Measurements from ENCODE around the gene TFF1. TPM values are rescaled to one million over a fixed set of nuclear protein-coding genes. Genes with fewer than 3 reads are reported as not detected.

Gene TFF1
- total RNA-seq, 1 donor from 2014 or later: not detected

- no peak overlapping the region for H3K27ac Mint-ChIP-seq (ENCODE audit: unreplicated experiment)
- H3K9me3 Mint-ChIP-seq (ENCODE audit: unreplicated experiment): no peaks in the 10 kb centered on the region
- H3K36me3 Mint-ChIP-seq (ENCODE audit: low read depth, unreplicated experiment): no peaks in the 10 kb centered on the region
- no peaks in the 10 kb centered on the region for H3K4me1 Mint-ChIP-seq (ENCODE audit: unreplicated experiment)
- DNase-seq (ENCODE audit: low spot score): no peak
- TF ChIP-seq CTCF (IDR thresholded peaks at IDR 0.05; ENCODE audit: unreplicated experiment): no peak
- H3K27me3 Mint-ChIP-seq (ENCODE audit: unreplicated experiment): peaks cover 16% of the 10 kb centered on the region
- H3K4me3 Mint-ChIP-seq (ENCODE audit: unreplicated experiment): peak overlapping the region; percentile 29
Observed at GRCh38 chr21:42377211-42377950, 11.0 kb upstream of the TFF1 start.

GRCh38 chr21:42376338-42376982, 10.1 kb upstream of the TFF1 start:
- Mint-ChIP-seq H3K4me3 (ENCODE audit: unreplicated experiment) (no peak overlapping the region), H3K36me3 (ENCODE audit: low read depth, unreplicated experiment) (no peaks in the 10 kb centered on the region), H3K27ac (ENCODE audit: unreplicated experiment) (no peak overlapping the region), H3K9me3 (ENCODE audit: unreplicated experiment) (no peaks in the 10 kb centered on the region), H3K27me3 (ENCODE audit: unreplicated experiment) (peaks cover 16% of the 10 kb centered on the region), H3K4me1 (ENCODE audit: unreplicated experiment) (no peaks in the 10 kb centered on the region)
- no peak for TF ChIP-seq CTCF (IDR thresholded peaks at IDR 0.05; ENCODE audit: unreplicated experiment)
- DNase-seq (ENCODE audit: low spot score): no peak

- H3K27ac Mint-ChIP-seq (ENCODE audit: unreplicated experiment): no peak overlapping the region
- H3K4me1 Mint-ChIP-seq (ENCODE audit: unreplicated experiment): no peaks in the 10 kb centered on the region
- TF ChIP-seq CTCF (IDR thresholded peaks at IDR 0.05; ENCODE audit: unreplicated experiment): no peak
- peaks cover 21% of the 10 kb centered on the region for H3K27me3 Mint-ChIP-seq (ENCODE audit: unreplicated experiment)
- no peak overlapping the region for H3K4me3 Mint-ChIP-seq (ENCODE audit: unreplicated experiment)
- DNase-seq (ENCODE audit: low spot score): no peak
- no peaks in the 10 kb centered on the region for H3K9me3 Mint-ChIP-seq (ENCODE audit: unreplicated experiment)
- H3K36me3 Mint-ChIP-seq (ENCODE audit: low read depth, unreplicated experiment): no peaks in the 10 kb centered on the region
Observed at GRCh38 chr21:42375966-42376337, 9.6 kb upstream of the TFF1 start.

GRCh38 chr21:42375506-42375905, 9.2 kb upstream of the TFF1 start:
- TF ChIP-seq CTCF (IDR thresholded peaks at IDR 0.05; ENCODE audit: unreplicated experiment): no peak

GRCh38 chr21:42374864-42375499, 8.6 kb upstream of the TFF1 start:
- Mint-ChIP-seq H3K4me3 (ENCODE audit: unreplicated experiment) (no peak overlapping the region), H3K36me3 (ENCODE audit: low read depth, unreplicated experiment) (no peaks in the 10 kb centered on the region), H3K9me3 (ENCODE audit: unreplicated experiment) (no peaks in the 10 kb centered on the region), H3K27me3 (ENCODE audit: unreplicated experiment) (peaks cover 21% of the 10 kb centered on the region), H3K4me1 (ENCODE audit: unreplicated experiment) (no peaks in the 10 kb centered on the region), H3K27ac (ENCODE audit: unreplicated experiment) (no peak overlapping the region)
- no peak for TF ChIP-seq CTCF (IDR thresholded peaks at IDR 0.05; ENCODE audit: unreplicated experiment)
- DNase-seq (ENCODE audit: low spot score): no peak

More at GRCh38 chr21:42375506-42375905, 9.2 kb upstream of the TFF1 start:
- peaks cover 21% of the 10 kb centered on the region for H3K27me3 Mint-ChIP-seq (ENCODE audit: unreplicated experiment)
- H3K4me3 Mint-ChIP-seq (ENCODE audit: unreplicated experiment): no peak overlapping the region
- H3K36me3 Mint-ChIP-seq (ENCODE audit: low read depth, unreplicated experiment): no peaks in the 10 kb centered on the region
- H3K27ac Mint-ChIP-seq (ENCODE audit: unreplicated experiment): no peak overlapping the region
- H3K4me1 Mint-ChIP-seq (ENCODE audit: unreplicated experiment): no peaks in the 10 kb centered on the region
- no peaks in the 10 kb centered on the region for H3K9me3 Mint-ChIP-seq (ENCODE audit: unreplicated experiment)
- DNase-seq (ENCODE audit: low spot score): no peak

Data from endothelial cell (in vitro differentiated cells).